RPMI7951 (cell line): ENCODE data around the gene DDR2. TPM values are rescaled to one million over a fixed set of nuclear protein-coding genes. Genes with fewer than 3 reads are reported as not detected.
"Not testable (repeated sequence)": the region's sequence is repeated elsewhere in the genome, so short reads cannot be mapped to it uniquely, and the experiment has no call there.

Experiments used
- DNase-seq: peaks from one replicate; pipeline ENCODE4 v3.0.0-alpha.2; 2012; ENCODE audit warnings: low read depth
- total RNA-seq: library from RNA; depleted of rRNA; stranded (reverse); fragments of >200 nt; shearing (Covaris generic); gene quantifications from 2 replicates; pipeline ENCODE4 v1.2.3, GENCODE V29; 2014; rRNA removed

DDR2 gene
- 47.2 and 58.2 TPM in 2 replicates for total RNA-seq

DNA sequence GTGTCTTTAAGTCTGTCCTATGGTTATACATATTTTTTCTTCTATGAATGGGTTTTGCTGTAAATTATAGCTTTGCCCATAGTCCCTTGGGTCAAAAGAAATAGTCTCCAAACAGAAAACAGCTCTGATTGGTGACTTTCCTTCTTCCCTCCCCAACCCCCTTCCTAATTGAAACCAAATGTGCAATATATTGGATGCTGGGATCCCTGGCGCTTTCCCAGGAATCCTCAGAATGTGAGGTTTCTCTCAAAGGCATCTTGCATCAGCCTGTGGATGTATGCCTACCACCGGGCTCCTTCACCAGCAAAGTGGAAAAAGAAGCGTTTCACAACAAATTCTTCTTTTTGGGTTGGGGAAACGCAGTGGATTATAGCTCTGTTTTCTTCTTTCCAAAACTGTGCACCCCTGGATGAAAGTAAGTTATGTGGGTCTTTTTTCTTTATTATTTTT lies at the start of gene DDR2:
Gene DDR2 (plus strand): TSS at position 248 of the 450 bp plus-strand sequence. CDS start 86,600 bp downstream, outside the sequence.
- peak; percentile 97 for DNase-seq

GRCh38 chr1:162582901-162583300 lies 49.4 kb upstream of the DDR2 start:
- DNase-seq = not testable (repeated sequence)

DNA sequence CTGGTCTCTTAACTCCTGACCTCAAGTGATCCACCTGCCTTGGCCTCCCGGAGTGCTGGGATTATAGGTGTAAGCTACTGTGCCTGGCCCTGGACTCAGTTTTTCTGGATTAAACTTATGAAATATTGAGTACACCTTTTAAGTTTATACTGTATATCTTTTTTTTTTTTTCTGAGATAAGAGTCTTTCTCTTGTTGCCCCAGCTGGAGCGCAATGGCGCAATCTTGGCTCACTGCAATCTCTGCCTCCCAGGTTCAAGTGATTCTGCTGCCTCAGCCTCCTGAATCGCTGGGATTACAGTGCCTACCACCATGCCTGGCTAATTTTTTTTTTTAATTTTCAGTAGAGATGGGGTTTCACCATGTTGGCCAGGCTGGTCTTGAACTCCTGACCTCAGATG lies 47.2 kb upstream of the DDR2 start:
- DNase-seq = not testable (repeated sequence)

DNA sequence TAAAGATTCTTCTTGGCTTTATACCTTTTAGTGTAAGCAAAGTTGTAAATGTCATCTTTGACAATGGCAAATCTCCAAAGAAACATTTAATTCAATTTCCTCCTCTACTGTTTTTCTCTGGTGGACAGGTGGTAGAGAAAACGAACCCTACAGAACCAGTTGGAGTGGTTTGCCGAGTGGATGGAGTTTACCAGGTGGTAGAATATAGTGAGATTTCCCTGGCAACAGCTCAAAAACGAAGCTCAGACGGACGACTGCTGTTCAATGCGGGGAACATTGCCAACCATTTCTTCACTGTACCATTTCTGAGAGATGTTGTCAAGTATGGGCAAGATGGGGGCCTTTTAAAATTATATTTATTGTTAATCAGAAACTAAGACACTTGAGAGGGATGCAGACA lies 44.9 kb upstream of the DDR2 start:
- no peak for DNase-seq

DNA sequence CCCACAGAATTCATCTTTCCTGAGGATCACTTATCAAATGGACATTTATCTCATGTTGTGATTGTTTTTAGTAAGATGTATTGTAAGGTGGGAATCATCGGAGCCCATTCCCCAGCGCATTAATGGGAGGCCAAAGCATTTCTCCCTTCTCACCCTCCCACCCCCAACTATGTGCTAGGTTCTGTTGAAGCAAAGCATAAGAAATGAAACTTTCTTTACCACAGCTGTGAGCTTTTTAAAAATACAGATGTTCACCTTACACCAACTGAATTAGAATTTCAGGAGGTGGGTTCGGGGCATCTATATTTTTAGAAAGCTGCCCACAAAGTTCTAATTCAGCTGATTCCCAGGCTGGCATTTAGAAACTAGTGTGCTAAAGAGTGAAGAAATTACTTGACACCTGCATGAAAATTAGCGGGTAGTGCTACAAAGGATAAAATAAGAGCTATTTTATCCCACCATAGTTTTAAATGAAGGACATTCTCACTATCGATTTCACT lies 44.5 kb upstream of the DDR2 start:
- DNase-seq = no peak

DNA sequence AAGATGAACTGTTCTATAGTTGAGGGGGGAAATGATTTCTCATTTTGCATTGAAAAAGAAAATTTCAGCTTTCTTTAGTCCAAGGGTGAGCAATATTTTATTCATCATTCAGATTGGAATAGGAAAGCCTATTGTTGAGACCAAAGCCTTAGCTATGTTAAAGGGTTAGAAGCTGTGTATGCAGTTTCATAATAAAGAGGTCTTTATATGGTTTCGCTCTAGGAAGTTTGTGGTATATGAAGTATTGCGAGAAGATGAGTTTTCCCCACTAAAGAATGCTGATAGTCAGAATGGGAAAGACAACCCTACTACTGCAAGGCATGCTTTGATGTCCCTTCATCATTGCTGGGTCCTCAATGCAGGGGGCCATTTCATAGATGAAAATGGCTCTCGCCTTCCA lies 42.2 kb upstream of the DDR2 start:
- DNase-seq = peak; percentile 50

DNA sequence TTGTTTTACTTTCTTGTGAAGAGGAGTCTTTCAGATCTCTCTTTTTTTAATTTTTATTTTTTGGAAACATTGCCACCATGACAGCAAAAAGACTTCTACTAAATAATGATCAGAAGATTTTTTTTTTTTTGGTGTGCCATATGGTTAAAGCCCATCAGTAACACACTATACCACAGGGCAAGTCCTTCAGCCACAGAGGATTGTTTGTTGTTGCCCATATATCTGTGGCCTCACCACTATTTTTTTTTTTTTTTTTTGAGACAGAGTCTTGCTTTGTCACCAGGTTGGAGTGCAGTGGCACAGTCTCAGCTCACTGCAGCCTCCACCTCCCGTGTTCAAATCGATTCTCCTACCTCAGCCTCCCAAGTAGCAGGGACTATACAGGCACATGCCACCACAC lies 41.6 kb upstream of the DDR2 start:
- DNase-seq = peak; percentile 8

- no peak for DNase-seq
These were observed 35.6 kb upstream of the DDR2 start for GRCh38 chr1:162596514-162597170.

GRCh38 chr1:162599451-162599850 lies 32.8 kb upstream of the DDR2 start:
- DNase-seq = no peak

DNA sequence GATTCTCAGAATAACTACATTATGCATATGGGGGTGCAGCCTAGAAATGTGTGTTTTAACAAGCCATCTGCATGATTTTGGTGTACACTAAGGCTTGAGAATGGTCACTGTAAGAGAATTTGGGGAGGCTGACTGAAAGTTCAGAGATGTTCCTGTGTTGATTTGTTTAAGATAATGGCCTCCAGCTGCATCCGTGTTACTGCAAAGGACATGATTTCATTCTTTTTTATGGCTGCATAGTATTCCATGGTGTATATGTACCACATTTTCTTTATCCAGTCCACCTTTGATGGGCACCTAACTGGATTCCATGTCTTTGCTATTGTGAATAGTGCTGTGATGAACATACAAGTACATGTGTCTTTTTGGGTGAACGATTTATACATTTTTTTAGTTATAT lies 29.1 kb upstream of the DDR2 start:
- not testable (repeated sequence) for DNase-seq

DNA sequence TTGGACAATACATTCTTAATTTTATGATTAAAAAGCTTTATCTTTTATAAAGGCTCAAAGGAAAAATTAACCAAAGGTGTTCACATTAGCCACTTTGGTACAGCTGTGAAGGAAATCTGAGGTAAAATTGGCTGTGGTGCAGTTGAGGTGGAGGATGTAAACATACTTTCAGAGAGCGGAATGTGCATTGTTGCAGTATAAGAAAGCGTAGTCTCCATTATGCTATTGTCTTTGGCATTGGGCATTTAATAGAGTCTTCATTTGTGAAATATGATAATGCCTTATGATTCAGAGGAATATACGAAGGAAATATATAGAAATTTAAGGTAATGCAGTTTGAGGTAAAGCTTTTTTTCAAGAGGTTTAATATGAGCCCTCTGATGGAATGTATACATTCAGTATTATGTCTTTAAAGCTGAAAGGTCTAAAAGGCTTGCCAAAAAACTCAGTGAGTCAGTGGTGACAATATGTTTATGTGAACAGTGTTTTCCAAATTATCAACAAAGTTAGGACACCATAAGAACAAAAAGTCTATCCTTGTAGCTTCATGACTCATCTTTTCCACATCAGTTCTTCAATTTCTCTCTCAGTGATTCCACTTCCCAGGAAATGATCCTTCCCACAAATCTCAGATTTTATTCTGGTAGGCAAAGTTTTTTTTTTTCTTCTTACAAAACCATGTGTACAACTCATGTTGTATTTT lies 26.9 kb upstream of the DDR2 start:
- peak; percentile 92 for DNase-seq

DNA sequence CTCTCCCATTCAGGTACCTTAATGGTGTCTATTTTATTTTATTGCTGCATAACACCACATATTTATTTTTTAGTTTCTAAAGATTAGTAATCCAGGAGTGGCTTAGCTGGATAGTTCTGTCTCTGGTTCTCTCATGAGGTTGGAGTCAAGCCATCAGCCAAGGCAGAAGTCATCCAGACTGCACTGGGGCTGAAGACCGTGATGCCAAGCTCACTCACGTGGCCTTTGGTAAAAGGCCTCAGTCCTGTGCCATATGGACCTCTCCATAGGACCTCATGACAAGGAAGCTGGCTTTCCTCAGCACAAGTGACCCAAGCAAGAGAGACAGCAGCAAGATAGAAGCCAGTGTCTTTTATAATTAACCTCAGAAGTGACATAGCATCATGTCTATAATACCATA lies 23.0 kb upstream of the DDR2 start:
- no peak for DNase-seq

DNA sequence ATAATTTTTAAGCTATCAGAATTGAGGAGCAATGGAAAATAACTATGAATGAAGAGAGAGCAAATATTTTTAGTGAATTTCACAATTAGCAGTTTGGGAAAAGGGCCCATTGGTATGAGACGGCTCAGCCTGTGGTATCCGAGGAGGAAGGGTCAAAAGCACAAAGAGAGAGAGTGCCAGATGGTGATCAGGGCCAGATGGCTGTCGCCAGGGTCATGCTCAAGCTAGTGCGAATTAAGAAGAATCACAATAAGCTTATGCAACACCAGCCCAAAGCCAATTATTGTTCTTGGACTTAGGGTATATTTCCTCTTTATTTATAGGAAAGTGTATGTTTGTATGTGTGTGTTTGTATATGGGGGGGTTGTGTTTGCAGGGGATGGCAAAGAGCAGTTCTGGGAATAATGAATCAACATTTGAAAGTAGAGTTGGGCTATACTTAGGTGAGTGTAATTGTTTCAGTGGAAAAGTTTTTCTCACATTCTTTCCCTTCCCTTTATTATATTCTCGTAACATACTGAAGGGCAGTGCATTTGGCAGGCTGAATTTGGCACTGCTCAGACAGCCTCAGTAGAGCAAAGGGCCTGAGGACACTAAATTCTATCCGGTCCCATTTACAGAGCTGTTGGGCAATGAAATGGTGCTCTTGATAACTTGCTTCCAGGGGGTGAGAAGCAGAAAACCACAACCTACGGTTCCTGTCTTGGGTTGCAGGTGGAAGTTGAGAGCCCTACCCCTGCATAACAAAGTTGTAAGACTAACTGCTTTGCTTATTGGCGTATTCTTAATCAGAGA lies 19.5 kb upstream of the DDR2 start:
- peak; percentile 46 for DNase-seq

DNA sequence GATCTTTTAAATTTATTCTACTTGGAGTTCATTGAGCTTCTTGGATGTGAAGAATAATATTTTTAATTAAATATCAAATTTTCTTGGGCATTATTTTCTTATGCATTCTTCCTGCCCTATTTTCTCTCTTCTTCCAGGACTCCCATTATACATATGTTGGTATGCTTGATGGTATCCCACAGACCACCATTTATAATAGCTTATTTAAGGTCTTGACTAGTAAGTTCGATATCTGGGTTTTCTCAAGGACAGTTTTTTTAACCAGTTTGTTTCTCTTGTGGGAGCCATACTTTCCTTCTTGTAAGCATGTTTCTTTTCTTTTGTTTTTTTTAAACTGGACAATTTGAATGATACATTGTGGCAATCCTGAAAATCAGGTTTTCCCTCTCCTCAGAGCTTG lies 15.4 kb upstream of the DDR2 start:
- no peak for DNase-seq

- no peak for DNase-seq
These were observed 14.8 kb upstream of the DDR2 start for GRCh38 chr1:162617513-162617912.

GRCh38 chr1:162619076-162619475 lies 13.2 kb upstream of the DDR2 start:
- DNase-seq = no peak

DNA sequence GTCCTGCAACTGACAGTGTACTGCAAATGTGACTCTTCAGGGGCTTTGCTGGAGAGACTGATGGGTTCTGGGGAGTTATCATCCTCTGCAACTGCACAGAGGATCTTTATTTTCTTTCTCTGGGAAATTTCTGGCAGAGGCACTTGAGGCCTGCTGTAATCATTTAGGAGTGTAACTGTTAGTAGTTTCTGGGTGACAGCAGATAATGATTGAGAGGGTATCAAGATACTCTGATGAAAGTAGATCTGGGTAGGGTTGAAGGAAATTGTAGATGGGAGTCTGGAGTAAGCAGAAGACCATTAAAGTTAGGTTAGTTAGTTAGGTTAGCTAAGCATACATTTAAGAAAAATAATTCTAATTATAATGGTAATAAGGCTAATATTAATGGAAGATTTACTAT lies 11.0 kb upstream of the DDR2 start:
- no peak for DNase-seq

- DNase-seq = no peak
These were observed 6.6 kb upstream of the DDR2 start for GRCh38 chr1:162625679-162626078.

- DNase-seq = no peak
These were observed 6.2 kb upstream of the DDR2 start for GRCh38 chr1:162626094-162626493.

- no peak for DNase-seq
These were observed 5.5 kb upstream of the DDR2 start for GRCh38 chr1:162626761-162627160.

DNA sequence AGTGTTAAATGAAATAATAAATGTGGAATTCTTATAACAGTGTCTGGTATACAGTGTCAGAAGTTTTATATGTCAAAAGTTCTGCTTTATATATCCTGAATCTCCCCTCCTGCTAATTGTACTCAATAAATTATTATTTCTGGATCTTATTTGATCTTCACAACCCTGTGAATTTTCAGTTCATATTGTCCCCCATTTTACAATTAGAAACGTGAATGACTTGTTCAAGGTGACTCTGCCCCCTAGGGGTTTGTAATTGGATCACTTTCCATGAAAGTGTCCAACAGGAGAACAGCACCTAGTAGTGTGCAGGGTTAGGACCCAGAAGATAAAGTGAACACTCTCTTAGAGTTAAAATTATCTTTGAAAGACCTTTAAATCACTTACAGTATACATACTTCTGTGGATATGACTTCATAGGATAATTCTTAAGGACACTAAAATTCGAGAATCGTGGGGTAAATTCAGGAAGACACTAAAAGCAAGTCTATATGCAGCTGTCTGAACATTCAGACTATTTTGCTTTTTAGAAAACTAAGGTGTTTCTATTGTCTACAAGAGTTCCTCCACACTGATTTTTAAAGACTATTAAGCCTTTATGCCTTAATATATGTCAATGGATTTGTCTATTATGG lies 4.5 kb upstream of the DDR2 start:
- DNase-seq = peak; percentile 54

DNA sequence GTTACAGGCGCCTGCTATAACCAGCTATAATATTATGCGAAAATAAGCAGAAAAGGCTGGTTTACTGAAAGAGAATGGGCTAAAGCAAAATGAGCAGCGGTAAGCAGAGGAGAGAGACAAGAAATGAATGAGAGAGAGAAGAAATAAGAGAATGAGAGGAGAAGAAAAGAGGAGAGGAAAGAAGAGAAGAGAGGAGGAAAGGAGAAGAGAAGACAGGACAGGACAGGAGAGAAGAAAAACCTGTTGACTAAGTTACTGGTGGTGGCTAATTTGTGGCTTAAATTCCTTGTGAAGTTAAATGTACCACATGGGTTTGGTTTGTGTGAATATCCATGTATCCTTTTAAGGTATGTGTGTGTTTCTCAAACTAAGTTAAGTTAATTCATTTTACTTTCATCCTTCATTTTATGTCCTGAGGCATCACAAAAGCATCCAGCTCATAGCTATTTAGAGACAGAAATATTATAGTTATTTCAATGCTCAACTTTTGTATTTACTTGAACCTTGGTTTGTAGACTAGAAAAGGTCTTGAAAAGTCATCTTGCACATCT lies 3.1 kb upstream of the DDR2 start:
- DNase-seq = no peak
